HS-27A (cell line): ENCODE measurements around the gene URB2.

Experiments used
- DNase-seq: peaks from one replicate; pipeline ENCODE4 v3.0.0-alpha.2; 2012; ENCODE audit warnings: low read depth, missing footprints

The URB2 gene

DNA sequence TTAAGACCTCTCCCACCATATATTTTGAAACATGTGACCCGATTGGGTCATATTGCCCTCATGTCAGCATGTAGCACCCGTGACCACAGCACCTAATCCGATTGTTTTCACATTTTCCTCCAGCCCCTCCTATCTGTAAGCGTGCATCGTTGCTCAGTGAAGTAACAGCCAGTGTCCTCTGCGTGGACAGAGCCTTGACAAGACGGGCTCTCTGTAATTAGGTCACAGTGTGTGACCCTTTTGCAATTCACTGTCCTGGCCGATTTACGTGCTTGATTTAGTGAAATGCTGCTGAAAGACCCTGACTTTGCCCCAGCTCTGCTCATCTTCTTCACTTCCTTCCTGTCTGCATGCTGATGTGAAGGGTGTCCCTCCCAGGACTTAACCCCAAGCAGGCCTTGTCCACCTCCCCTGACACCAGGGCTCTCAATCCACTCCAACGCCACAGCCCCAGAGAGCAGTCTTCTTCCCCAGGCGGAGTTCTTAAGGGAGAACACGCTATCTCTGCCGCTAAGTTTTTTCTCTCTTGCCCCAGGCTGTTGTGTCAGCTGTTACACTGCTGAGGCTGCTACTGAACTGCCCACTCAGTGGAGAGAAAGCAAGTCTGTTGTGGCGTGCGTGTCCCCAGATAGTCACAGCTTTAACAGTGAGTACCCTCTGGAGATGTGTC is 19.4 kb downstream of the URB2 start:
- DNase-seq, result no peak

DNA sequence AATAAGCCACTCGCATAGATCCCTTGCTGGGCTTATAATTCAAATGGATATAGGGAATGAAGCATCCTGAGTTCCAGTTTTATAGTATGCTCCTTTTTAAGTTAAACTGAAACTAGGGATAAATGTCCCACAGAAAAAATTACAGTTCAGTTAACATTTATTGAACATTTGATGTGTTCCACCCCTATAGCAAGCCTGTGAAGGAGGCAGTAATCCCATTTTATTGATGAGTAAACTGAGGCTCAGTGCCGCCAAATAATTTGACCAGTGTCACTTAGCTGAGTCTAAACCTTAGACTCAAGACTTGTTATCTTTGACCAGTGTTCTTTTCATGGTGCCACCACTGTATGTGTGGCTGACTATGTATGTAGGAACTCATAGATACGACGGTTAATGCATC is 22.4 kb downstream of the URB2 start:
- no peak for DNase-seq

DNA sequence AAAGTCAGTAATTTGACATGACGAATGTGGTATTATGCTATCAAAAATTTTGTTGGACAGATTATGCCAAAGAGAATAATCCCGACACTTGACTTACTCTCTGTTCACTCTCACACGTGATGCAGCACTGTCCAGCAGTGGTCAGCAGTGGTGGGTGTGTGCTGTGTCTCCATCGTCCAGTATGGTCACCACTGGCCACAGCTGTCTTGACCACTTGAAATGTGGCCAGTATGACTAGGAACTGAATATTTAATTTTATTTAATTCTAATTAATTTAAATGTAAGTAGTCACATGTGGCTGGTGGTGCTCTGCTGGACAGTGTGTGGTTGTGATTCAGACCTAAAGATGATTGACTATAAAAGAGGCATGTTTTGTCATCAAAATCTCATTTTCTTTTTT is 24.0 kb downstream of the URB2 start:
- DNase-seq, result no peak

DNA sequence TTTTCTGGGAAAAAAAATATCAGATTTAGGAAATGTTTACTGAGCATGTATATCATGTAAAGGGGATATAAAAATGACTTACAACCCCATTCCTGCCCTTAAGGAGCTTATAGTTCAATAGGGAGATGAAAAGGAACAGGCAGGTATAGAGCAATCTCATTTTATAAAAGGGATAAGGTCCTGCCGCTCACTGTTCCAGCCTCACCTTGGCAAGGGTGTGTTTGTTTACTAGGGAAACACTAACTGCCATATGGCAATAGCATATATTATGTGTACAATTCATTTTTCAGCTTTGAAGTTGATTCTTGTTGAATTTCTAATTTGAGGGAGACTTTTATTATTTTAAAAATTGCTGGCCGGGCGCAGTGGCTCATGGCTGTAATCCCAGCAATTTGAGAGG is 25.5 kb downstream of the URB2 start:
- no peak for DNase-seq

DNA sequence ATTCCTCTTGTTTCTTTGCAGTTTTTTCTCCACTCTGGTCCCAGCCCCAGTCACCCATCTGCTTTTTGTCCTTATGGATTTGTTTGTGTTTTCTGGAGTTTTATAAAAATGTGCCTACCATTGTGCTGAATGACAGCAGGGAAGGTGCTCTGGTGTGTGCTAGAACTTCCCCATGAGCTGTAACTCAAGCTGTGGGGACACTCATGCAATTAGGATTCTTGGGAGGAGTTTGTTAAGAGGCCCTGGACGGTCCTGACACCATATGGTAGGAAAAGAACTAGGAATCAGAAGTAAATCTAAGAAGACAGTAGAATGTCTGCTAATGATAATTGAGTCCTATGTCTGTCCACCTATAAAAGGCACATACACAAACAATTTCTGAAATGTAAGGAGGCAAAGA is 27.4 kb downstream of the URB2 start:
- no peak for DNase-seq

DNA sequence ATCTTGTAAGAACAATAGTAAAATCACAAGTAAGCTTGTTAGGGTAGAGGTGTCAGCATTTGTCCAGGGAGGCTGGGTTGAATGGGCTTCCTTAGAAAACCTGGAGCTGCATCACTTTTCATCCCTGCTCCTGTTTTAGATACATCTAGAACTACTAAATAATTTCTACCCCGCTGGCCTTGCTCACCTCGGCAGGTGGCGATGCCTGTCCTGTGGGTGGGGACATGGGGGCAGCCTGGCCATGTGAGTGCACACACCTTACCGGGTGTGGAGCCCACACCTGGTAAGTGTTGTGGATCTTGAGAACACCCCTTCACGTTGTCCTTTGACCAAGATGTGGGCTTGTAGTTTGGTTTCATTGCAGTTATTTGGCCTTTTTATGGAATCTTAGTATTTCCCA is 29.7 kb downstream of the URB2 start:
- DNase-seq, result no peak

DNA sequence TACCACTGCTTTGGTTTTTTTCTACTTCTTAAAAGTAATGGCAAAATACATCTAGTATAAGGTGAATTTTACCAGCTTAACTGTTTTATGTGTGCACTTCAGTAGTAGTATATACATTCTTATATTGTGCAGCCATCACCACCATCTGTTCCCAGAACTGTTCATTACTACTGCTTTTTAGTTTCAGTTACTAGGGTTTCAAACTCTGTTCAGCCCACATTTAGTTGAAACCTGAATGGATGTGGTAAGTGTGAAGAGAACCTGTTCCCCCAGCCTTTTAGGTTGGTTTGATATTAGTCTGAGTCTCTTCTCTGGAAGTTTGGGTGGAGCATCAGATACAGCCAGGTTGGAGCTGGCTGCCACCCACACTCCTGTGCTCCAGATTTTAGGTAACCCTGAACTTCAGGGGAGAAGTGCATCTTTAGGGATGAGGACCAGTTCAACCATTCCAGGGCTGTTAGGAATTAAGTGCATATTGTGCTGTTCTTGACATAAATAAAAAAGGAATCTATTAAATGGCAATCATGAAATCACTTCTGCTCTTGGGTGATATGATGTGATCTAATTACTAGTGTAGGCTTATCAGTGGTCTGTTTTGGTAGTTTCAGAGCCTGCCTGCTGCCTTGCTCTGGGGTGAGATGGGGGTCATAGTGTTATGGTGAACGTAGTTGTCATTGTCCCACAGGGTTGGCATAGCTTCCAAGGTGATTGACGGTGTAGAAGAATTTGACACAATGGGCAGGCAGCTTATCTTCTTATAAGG is 32.1 kb downstream of the URB2 start:
- no peak for DNase-seq

DNA sequence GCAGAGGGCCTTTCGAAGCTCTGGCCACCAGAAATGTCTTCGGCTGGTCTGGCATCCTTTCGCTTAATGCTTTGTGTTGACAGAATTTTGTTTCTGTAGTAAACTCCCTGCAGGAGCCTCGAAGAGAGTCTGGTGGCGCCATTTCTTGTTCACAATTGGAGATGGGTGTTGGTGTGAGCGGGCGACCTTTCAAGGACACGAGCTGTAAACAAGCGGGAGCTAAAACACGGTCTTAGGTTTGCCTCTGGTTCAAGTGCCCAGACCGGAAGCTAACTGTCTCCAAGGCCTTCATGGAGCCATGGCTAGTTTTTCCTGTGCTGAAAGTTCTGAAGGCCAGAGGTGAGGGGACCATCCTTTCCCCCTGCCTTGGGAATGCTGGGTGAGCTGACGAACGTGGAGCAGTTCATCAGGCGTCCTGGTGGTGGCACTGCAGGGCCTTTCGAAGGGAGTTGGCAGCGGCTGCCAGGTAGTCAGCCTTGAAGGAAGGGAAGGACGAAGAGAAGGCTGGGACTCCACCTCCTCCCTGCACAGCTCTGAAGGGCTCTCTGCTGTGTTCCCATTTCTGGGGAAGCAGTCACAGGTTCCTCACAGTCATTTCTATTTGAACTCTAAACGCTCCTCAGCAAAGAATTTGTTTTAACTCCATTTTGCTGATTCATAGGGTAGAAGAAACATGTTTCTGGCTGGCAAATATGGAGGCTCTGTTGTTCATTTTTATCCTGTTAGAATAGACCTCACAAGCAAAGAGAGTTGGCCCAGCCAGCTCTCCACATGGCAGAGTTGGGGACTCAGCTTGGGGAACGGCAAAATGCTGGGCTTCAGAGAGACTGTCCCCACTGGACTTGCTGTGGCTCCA is 35.2 kb downstream of the URB2 start:
- DNase-seq, result no peak

DNA sequence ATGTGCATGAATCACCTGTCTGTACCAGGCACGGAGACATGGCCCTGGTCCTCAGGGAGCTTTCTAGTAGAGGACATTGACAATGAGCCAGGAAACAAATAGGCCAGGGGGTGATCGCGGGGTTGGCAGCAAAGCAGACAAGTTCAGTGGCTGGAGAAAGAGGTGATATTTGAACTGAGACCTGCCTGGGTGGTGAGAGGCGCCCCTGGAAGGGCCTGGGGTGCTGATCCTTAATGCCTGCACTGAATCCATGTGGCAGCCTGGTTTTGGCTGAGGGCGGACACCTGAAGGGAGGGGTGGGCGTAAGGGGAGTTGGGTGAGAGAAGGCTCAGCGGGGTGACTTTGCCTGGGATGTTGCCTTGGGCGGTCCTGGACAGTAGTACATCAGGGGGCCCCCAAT is 35.9 kb downstream of the URB2 start:
- DNase-seq, result no peak

DNA sequence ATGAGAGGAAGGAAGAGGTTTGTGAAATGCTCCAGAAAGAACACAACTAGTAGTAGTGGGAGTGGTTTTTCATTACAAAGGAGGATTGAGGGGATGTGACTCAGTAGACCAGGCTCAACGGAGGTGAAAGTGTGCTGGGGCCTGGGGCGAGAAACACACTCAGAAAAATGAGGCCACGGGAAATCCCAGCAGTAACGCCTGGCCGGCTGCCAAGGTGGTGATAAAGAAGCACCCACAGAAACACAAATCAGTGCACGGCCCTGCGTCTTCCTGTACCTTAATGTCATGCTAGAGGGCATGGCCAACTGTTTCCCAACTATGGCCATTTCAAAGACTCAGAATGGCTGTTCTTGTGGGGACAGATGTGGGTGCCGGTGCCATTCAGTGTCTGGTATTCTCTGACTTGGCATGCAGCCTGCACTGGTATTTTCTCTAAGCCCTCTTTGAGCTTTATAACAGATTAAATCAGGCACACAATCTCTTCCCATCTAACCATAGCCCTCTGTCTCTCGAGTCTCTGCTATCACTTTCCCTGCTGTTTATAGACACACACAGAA is 38.2 kb downstream of the URB2 start:
- no peak for DNase-seq

DNA sequence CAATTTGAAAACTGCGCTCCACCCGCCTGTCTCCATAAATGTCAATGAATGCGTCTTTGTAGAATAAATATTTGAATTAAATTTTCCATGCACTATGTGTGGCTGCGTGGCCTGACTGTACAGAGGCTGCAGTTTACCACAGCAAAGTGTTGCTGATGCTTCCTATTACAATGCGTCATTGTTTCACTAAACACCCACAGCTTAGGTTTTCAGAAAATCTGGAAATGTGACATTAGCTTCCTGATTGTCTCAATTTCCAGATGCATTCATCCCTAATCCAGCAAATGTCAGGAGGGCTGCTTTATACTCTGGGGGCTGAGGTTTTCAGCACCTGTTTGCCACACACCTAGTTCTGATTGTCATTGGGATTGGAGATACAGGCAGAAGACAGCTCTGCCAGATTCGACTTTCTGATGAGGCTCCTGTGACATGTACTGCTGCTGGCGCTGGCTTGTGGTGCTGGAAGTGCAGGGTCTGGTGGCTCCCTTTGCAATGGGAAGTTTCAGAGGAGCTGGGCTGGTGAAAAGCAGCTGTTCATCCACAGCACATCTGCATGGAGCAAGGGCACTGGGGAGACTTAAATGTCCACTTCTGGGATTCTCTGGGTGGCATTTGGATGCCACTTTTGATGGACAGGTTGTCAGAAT is 40.0 kb downstream of the URB2 start:
- no peak for DNase-seq

DNA sequence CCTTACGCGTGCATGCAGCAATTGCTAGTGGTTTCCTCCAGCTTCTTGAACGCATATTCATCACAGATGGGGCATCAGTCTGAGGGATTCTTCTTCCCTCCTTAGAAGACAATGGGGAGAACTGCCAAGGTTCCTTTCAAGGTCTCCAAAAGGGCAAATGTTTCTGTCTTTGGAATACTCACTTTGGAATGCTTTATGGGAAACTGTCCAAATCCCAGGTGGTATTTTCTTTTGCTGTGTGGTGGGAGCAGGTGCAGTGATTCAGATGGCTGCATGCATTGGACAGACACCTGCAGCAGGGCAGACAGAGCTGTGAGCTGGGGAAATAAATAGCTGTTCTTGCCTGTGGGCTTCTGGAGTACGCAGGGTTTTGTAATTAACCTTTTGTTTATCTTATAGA is 40.5 kb downstream of the URB2 start:
- no peak for DNase-seq

DNA sequence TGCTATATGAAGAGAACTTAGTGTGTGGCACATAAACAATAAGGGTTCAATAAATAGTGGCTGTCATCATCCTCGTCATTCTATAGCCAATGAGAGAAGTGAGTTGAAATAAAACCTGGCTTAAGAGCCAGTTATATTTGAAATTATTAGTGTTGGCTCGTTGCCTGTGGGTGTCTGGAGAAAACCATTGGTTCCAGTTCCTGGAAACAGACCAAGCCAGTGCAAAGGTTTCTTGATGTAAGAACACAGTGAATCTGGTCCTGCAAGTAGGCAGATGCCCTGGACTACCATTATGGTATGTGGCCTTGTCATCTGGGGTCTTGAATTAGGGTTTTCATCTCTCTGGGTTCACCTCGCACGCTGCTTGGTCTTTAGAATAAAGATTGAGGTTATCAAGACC is 43.3 kb downstream of the URB2 start:
- DNase-seq, result no peak

DNA sequence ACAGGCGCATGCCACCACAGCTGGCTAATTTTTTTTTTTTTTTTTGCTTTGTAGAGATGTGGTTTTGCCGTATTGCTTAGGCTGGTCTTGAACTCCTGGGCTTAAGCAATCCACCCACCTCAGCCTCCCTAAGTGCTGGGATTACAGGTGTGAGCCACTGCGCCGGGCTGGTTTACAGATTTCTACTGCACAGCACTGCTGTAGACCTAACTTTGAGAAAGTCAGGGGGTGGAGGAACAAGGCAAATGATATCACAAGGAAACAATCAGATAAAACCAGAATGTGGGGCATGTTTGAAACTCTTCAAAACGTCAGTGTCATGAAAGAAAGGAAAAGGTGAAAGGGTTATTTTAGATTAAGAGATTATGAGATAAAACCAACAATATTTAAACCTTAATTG is 45.3 kb downstream of the URB2 start:
- no peak for DNase-seq

DNA sequence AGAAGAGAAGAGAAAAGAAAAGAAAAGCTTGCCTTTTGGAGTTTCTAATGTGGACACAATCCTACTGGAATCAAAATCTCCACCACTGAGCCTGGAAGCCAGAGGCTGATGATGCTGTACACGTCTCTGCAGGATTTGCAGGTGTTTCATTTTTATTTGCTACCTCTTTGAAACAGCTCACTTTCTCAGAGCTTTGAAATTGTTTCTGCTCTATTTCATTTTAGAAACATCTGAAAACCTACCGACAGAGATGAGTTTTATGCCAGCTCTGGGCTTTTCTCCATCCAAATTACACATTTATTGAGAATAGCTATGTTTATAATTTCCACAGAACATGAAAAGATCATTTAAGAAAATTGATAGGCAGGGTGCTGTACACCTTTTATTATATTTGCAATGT is 46.2 kb downstream of the URB2 start:
- no peak for DNase-seq

DNA sequence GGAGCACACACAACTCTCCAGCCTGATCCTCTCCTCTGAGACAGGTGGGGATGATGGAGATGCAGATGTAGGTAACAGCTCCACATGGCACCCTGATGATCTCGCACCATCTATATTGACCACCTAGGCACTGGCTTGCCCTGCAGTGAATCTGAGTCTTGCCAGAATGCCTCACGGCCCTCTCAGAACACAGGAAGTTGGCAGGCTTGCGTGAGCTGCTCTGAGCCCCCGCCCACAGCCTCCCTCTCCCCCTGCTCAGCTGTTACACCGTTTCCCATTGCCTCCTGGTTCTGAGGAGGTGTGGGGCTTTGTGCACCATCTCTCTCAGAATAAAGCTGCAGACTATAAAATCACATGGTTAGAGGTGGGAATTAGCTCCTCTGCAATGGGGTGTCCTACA is 48.0 kb downstream of the URB2 start:
- no peak for DNase-seq

DNA sequence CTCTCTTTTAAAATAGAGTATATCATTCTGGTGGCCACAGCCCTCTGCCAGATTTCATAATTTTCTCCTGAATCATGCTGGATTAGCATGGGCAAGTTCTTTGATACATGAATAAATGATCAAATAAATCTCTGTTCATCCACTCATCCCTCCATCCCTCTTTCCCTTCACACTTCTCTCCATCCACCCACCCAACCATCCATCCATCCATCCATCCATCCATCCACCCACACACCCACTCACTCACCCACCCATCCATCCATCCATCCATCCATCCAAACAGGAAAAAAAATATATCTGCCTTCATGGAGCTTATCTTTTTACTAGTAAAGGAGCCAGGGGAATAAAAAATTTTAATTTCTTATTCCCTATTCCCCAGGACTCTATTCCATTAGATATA is 49.3 kb downstream of the URB2 start:
- DNase-seq, result no peak

DNA sequence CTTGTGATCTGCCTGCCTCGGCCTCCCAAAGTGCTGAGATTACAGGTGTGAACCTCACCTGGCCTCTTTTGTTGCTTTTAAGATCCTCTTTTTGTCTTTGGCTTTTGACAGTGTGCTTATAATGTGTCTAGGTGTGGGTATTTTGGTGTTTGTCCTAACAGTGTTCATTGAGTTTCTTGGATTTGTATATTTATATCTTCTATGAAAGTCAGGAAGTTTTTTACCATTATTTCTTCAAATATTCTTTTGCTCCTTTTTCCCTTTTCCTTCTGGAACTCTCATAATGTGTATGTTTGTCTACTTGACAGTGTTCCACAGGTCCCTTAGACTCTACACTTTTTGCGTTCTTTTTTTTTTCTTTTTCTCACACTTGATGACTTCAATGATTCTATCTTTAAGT is 59.1 kb downstream of the URB2 start:
- no peak for DNase-seq

DNA sequence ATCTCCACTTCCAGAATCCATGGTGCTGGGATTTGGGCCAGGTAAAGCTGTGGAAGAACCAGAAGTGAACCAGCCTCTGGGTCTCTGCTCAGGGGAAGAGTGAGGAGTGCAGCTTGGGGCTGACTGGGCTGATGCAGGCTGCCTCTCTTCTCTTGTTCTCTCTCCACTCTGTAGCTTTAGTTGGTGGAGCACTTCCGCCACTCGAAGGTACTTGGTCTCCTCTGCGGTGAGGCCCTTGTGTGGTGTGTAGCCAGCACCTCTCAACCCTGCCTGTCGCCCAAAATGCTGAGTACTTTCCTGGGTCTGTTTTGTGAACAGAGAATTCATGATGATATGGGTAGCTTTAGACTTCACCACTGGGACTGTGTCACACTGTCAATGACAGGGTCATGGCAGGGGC is 63.2 kb downstream of the URB2 start:
- no peak for DNase-seq

DNA sequence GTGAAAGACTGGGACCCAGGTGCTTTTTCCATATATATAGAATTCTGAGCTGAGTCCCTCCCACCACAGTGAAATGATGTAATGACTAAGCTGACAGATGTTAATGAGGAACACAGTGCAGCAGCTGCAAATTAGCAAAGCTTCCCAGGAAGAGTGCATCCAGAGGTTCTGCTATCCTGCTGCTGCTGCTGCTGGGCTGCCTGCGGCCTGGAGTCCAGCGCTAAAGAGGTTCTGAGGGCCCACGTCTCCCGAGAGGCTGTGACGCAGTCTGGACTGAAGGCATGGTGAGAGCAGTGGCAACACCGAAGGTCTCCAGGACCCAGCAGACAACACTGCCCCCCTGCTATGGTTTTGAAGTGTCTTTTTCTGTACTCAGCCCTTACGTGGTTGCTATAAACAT is 63.9 kb downstream of the URB2 start:
- DNase-seq, result no peak

DNA sequence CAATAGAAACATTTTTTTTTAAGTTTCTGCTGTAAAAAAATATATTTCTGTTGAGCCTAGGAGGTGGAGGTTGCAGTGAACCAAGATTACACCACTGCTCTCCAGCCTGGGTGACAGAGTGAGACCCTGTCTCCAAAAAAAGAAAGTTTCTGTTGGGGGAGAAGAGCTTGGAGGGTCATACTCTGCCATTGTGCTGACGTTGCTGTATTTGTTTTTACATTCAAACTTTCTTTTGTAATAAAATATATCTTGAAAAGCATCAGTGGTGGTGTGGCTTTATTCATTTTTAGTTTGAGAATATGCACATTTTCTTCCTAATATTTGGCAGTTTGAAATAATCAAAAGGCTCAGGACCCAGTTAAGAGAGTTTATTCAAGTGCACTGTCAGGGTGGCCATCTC is 64.6 kb downstream of the URB2 start:
- no peak for DNase-seq

DNA sequence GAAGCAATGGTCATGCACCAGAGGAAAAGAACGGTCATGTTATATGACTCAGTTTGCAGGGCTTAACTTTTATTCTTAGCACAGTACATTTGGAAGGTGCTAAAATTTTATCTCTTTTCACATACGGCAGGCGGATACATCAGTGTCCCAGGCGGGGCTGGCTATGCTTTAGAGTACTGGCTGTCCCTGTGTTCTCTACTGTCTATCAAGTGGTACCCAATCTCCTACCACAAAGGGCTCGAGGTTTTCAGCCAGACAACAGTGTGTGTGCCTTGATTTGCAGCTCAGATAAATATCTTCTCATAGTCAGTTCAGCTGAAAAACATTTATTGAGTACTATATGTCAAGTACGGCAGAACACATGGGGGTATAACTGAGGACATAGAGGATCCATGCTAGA is 65.3 kb downstream of the URB2 start:
- DNase-seq, result no peak
